Activated naive CD4-positive, alpha-beta T cell treated with anti-CD3 and anti-CD28 coated beads, Interleukin-2, amount 50 U/mL, for 24 hours (primary cell): ENCODE data around the gene EIF4G3.
"Not testable (repeated sequence)": the region's sequence is repeated elsewhere in the genome, so short reads cannot be mapped to it uniquely, and the experiment has no call there.

Source experiments
- H3K27ac Mint-ChIP-seq: one replicate; pipeline ENCODE4 v1.8.0; 2021; ENCODE audit warnings: mild to moderate bottlenecking, mixed read lengths
- H3K27me3 Mint-ChIP-seq: one replicate; pipeline ENCODE4 v1.8.0; 2021; ENCODE audit warnings: mixed read lengths
- H3K36me3 Mint-ChIP-seq: one replicate; pipeline ENCODE4 v1.8.0; 2021; ENCODE audit warnings: mixed read lengths
- H3K4me1 Mint-ChIP-seq: one replicate; pipeline ENCODE4 v1.8.0; 2021; ENCODE audit warnings: mixed read lengths
- H3K4me3 Mint-ChIP-seq: one replicate; pipeline ENCODE4 v1.8.0; 2021; ENCODE audit warnings: mild to moderate bottlenecking, mixed read lengths
- H3K9me3 Mint-ChIP-seq: one replicate; pipeline ENCODE4 v1.8.0; 2021; ENCODE audit warnings: mixed read lengths

Gene EIF4G3, protein sequence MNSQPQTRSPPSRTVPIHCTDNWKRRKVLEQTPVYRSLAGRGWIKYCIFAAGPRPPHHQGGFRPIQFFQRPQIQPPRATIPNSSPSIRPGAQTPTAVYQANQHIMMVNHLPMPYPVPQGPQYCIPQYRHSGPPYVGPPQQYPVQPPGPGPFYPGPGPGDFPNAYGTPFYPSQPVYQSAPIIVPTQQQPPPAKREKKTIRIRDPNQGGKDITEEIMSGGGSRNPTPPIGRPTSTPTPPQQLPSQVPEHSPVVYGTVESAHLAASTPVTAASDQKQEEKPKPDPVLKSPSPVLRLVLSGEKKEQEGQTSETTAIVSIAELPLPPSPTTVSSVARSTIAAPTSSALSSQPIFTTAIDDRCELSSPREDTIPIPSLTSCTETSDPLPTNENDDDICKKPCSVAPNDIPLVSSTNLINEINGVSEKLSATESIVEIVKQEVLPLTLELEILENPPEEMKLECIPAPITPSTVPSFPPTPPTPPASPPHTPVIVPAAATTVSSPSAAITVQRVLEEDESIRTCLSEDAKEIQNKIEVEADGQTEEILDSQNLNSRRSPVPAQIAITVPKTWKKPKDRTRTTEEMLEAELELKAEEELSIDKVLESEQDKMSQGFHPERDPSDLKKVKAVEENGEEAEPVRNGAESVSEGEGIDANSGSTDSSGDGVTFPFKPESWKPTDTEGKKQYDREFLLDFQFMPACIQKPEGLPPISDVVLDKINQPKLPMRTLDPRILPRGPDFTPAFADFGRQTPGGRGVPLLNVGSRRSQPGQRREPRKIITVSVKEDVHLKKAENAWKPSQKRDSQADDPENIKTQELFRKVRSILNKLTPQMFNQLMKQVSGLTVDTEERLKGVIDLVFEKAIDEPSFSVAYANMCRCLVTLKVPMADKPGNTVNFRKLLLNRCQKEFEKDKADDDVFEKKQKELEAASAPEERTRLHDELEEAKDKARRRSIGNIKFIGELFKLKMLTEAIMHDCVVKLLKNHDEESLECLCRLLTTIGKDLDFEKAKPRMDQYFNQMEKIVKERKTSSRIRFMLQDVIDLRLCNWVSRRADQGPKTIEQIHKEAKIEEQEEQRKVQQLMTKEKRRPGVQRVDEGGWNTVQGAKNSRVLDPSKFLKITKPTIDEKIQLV (N-terminal part only)

DNA sequence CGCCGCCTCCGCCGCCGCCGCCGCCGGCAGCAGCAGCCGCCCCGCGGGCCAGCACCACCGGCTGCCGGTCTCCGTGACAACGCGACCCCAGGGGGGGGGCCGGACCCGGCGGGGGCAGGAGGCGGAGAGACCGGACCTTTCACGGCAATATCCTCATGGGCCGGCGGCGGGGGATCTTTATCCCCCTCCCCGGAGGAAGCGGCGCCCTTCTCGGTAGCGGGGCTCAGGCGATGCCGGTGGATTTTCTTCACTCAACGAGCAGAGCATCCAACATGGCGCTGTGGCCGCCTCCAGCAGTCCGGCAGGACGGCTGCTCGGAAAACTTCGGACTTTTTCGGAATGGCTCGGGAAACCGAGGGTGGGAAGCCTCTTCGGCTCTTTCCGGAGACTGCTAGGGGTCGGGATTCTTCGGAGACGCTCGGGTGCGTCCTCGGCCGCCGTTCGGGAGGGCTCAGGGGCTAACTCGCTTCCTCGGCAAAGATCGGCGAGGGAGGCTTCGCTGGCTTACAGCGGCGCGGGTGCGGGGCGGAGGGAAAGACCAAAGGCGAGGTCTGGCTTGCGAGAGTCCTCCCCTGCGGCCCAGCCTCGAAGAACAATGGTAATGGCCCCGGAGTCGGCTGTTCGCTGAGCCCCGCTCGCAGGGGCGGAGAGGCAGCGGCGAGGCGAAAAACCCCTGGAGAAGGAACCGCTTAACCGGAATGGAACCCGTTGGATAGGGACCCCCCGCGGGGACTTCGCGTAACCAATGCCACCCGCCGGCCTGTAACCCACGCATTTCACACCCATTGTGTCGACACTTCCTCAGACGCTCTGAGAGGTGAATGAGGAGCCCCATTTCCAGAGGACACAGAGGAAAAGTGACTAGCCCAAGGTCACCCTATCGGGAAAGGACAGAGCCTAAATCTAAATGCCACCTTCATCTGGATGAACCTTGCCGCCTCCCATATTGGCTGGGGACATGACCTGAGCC is at the start of gene EIF4G3:
EIF4G3 (minus strand) TSS at position 312 of the 970 bp plus-strand sequence. CDS start 174,155 bp downstream, outside the sequence.
- Mint-ChIP-seq H3K27me3 (no peaks in the 10 kb centered on the region), H3K27ac (peak within 1 kb of the TSS; percentile 95), H3K4me1 (peaks cover 25% of the 10 kb centered on the region), H3K4me3 (peak within 1 kb of the TSS; percentile 91), H3K9me3 (no peaks in the 10 kb centered on the region), H3K36me3 (no peaks in the 10 kb centered on the region)

DNA sequence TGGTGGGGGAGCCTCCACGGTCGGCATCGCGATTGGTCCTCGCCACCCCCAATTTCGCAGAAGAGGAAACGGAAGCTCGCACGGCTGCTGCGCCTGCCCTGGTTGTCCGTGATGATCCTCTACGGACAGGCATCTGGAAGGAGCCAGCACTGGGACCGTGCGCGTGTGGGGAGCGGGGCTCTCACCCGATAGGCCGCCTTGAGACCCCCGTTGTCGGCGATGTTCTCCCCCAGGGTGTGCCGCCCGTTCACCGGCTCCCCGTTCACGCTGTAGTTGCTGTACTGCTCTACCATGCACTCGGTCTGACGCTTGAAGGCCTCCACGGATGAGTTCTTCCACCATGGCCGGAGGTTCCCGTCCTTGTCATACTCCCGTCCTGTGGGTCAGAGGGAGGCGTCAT is 48.4 kb upstream of the EIF4G3 start:
- peak overlapping the region; percentile 41 for H3K27ac Mint-ChIP-seq
- peaks cover 6% of the 10 kb centered on the region for H3K36me3 Mint-ChIP-seq

DNA sequence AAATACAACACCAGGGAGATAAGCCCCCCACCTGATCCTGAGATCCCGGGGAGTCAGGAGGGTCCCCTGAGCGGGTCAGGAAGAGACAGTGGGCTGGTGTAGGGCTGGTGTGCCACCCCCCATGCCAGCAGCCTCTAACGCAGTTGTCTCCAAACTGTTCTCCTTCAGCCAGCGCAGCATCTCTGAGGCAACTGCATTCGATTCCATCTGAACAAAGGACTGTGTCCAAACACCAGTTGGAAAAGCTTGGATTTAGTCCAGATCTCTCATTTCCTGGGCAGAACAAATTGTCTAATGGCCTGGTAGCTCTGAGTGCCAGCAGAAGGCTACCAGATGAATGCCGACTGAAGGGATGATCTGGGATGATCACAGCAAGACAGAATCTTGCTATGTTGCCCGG is 44.1 kb upstream of the EIF4G3 start:
- H3K36me3 Mint-ChIP-seq, result peaks cover 6% of the 10 kb centered on the region

More for the DNA sequence above, 48.4 kb upstream of the EIF4G3 start:
- no peak overlapping the region for H3K4me3 Mint-ChIP-seq
- no peaks in the 10 kb centered on the region for H3K27me3 Mint-ChIP-seq
- no peaks in the 10 kb centered on the region for H3K9me3 Mint-ChIP-seq
- no peaks in the 10 kb centered on the region for H3K4me1 Mint-ChIP-seq

DNA sequence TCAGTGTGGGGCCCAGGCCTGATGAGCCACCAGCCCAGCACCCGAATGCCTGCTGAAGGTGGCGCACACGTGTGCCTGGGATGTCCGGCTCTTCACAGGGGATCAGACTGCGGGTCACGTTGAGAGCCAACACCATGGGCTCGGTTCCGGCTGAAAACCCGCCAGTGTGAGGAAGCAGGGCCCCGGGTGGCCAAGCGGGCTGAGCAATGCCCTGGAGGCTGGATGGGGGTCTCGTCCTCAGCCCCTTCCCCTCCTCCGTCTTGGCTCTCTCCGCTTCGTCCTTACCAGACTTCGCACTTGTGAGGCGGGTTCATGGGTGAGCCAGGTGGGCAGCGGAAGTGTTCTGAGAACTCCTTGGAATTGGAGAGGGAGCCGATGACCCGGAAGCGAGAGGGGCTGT is 43.0 kb upstream of the EIF4G3 start:
- Mint-ChIP-seq H3K4me1 (peaks cover 5% of the 10 kb centered on the region), H3K9me3 (no peaks in the 10 kb centered on the region), H3K4me3 (no peak overlapping the region), H3K27ac (no peak overlapping the region), H3K36me3 (peaks cover 6% of the 10 kb centered on the region), H3K27me3 (no peaks in the 10 kb centered on the region)

More for the DNA sequence above, 44.1 kb upstream of the EIF4G3 start:
- Mint-ChIP-seq H3K4me3 (no peak overlapping the region), H3K27ac (no peak overlapping the region), H3K4me1 (peaks cover 5% of the 10 kb centered on the region), H3K9me3 (no peaks in the 10 kb centered on the region), H3K27me3 (no peaks in the 10 kb centered on the region)

DNA sequence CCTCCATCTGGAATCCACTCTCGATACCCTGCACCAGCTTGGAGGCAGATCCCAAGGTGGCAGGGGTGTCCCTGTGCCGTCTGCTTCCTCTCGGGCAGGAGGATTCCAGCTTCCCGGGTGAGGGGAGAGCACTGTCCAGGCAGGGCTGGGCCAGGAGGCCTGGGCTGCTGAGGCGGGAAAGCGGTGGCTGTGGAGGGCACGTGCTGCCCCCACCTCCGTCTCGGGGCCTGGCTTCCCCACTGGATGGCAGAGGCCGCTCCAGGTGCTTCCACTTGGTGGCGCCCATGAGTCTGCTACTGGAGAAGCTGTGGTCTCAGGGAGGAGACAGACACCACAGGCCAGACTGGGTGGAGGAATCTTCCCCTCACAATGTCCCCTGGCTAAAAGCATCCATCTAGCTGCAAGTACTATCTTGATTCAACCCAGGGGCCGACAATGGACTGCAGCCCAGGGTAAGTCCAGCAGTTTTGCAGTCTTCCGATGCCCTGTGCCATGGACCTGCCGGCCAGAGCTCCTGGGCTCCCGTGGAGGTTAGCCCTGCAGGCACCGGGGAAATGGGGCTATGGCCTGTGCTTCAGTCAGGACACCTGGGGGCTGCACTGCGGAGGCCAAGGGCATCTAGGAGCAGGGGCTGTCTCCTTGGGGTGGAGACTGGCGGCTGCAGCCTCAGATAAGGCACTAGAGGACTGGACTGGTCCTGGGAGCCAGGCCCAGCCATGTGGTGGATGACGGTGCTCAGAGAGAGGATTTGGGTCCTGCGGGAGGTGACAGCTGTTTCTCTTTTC is 41.3 kb upstream of the EIF4G3 start:
- H3K36me3 Mint-ChIP-seq, result no peaks in the 10 kb centered on the region
- no peaks in the 10 kb centered on the region for H3K27me3 Mint-ChIP-seq
- H3K27ac Mint-ChIP-seq, result no peak overlapping the region
- H3K9me3 Mint-ChIP-seq, result no peaks in the 10 kb centered on the region
- H3K4me3 Mint-ChIP-seq, result no peak overlapping the region
- H3K4me1 Mint-ChIP-seq, result peaks cover 5% of the 10 kb centered on the region

DNA sequence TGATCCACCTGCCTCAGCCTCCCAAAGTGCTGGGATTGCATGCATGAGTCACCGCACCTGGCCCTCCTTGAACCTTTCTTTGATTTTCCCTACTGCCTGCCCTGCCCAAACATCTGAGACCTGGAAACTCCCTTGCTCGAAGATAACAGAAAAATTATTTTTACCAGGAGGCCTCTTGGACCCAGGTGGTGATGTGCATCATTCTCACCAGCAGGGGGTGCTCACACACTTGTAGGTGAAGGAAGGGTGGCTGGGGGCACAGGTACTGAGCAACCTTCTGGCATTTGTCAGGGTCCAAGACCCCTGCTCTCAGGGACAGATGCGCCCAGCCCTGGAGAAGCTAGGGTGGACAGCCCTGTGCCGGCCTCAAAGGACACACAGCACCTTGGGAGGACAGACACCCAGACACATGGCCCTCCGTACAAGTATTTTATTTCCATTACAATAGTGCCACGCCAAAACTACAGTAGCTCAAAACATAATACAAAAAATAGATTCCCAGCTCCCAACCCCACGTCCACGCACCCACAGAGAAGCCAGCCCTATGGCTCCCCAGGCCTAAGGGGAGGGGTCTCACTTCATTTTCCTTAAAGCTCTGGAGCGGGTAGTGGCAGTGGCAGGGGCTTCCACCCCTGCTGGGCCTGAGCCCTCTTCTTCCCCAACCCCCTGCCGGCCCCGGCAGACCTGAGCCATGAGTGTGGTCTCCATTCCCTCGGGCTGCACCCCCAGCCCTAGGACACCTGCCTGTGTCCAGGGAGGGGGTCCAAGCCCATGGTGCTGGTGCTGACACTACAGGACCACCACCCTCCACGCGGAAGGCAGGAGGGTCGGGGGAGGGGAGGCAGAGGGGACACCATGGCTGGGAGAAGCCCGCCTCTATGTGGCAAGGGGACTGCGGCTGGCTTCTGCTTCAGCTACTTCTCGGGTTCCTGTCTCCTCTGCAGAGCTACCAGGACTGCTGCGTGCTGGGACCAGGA is 40.4 kb upstream of the EIF4G3 start:
- H3K27ac Mint-ChIP-seq, result peak overlapping the region; percentile 68
- no peaks in the 10 kb centered on the region for H3K36me3 Mint-ChIP-seq
- H3K4me1 Mint-ChIP-seq, result peaks cover 5% of the 10 kb centered on the region
- no peaks in the 10 kb centered on the region for H3K27me3 Mint-ChIP-seq
- no peaks in the 10 kb centered on the region for H3K9me3 Mint-ChIP-seq
- H3K4me3 Mint-ChIP-seq, result no peak overlapping the region

DNA sequence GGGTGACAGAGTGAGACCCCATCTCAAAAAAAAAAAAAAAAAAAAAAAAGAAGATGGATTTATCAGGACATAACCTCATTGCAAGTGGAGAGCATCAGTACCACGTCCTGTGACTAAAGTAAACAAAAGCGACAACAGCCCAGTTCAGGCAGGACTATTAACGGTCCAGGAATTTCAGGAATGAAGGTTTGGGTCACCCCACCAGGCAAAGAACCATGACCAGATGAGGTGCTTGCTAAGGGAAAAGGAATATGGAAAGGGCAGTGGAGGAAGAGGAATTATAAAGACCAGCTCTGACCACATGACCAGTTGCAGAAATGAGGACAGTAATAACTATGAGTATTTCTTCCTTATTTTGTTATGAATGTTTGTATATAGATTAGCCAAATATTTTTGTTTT is 35.4 kb upstream of the EIF4G3 start:
- Mint-ChIP-seq H3K36me3 (no peaks in the 10 kb centered on the region), H3K4me3 (no peak overlapping the region), H3K4me1 (peaks cover 5% of the 10 kb centered on the region), H3K9me3 (no peaks in the 10 kb centered on the region), H3K27me3 (no peaks in the 10 kb centered on the region), H3K27ac (no peak overlapping the region)

DNA sequence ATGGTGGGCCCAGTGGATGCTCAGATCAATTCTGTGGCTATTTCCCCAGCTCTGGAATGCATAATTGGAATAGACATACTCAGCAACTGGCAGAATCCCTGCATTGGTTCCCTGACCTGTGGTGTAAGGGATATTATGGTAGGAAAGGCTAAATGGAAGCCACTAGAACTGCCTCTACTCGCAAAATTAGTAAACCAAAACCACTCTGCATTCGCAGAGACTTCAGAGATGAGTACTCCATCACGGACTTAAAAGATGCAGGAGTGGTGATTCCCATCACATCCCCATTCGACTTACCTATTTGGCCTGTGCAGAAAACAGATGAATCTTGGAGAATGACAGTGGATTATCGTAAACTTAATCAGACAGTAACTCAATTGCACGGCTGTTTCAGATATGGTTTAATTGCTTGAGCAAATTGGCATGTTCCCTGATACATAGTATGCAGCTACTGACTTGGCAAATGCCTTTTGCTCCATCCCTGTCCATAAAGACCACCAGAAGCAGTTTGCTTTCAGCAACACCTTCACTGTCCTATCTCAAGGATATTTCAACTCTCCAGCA is 31.5 kb upstream of the EIF4G3 start:
- not testable (repeated sequence) for H3K4me3 Mint-ChIP-seq, H3K27me3 Mint-ChIP-seq, H3K4me1 Mint-ChIP-seq, H3K36me3 Mint-ChIP-seq, H3K9me3 Mint-ChIP-seq, H3K27ac Mint-ChIP-seq

DNA sequence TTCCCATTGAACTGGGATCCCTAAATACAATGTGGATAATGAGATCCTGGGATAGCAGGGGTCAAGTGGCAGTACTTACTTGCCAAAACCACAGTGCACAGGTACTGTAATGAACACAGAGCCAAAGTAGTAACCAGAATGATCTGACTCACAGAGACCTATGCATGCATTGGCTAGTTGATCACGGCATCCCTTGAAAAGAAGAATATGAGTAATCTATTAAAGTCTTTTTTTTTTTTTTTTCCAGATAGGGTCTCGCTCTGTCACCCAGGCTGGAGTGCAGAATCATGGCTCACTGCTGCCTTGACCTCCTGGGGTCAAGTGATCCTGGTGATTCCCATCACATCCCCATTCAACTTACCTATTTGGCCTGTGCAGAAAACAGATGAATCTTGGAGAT is 29.4 kb upstream of the EIF4G3 start:
- Mint-ChIP-seq H3K27ac (no peak overlapping the region), H3K36me3 (no peaks in the 10 kb centered on the region), H3K27me3 (no peaks in the 10 kb centered on the region), H3K9me3 (no peaks in the 10 kb centered on the region), H3K4me3 (no peak overlapping the region), H3K4me1 (no peaks in the 10 kb centered on the region)

DNA sequence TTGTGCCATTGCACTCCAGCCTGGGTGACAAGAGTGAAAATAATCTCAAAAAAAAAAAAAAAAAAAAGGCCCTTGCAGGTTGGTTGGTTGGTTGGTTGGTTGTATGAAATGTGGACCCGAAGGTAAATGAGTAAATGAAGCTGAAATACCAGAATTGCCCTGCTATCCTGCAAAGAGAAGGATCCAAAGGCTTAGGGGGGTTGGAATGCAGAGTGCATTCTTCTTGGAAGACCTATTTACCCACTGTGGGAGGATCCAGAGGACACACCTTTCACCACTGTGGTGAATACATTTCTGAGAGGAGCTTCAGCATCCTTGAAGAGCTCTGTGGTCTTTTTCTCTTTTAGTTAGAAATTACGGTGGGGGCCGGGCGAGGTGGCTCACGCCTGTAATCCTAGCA is 28.7 kb upstream of the EIF4G3 start:
- no peaks in the 10 kb centered on the region for H3K4me1 Mint-ChIP-seq
- H3K9me3 Mint-ChIP-seq, result no peaks in the 10 kb centered on the region
- no peaks in the 10 kb centered on the region for H3K27me3 Mint-ChIP-seq

DNA sequence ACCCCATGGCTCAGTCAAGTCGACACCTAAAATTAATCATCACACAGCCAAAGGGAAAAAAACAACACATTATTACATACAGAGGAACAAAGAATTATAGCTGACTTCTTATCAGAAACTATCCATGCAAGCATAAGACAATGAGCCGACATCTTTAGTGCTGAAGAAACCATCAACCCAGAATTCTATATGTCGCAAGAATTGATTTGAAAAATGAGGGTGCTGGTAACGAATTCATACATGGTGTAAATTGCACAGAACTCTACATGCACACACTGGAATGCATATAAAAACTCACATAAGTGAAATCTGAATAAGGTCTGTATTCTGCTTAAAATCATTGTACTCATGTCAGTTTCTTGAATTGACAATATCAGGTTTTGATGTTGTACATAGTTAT is 25.0 kb upstream of the EIF4G3 start:
- H3K36me3 Mint-ChIP-seq, result no peaks in the 10 kb centered on the region
- no peaks in the 10 kb centered on the region for H3K4me1 Mint-ChIP-seq

More for the DNA sequence above, 28.7 kb upstream of the EIF4G3 start:
- Mint-ChIP-seq H3K4me3 (no peak overlapping the region), H3K27ac (no peak overlapping the region), H3K36me3 (no peaks in the 10 kb centered on the region)

DNA sequence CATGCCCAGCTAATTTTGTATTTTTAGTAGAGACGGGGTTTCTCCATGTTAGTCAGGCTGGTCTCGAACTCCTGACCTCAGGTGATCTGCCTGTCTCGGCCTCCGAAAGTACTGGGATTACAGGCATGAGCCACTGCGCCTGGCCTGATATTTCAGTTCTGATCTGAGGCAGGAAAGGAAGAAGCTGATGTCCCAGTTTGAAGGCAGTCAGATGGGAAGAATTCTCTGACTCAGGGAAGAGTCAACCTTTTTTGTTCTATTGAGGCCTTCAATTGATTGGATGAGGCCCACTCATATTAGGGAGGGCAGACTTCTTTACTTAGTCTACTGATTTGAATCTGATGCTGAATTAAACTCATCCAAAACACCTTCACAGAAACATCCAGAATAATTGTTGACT is 24.5 kb upstream of the EIF4G3 start:
- not testable (repeated sequence) for H3K36me3 Mint-ChIP-seq, H3K27me3 Mint-ChIP-seq

More for the DNA sequence above, 25.0 kb upstream of the EIF4G3 start:
- Mint-ChIP-seq H3K9me3 (no peaks in the 10 kb centered on the region), H3K27ac (no peak overlapping the region), H3K27me3 (peaks cover 2% of the 10 kb centered on the region), H3K4me3 (no peak overlapping the region)

DNA sequence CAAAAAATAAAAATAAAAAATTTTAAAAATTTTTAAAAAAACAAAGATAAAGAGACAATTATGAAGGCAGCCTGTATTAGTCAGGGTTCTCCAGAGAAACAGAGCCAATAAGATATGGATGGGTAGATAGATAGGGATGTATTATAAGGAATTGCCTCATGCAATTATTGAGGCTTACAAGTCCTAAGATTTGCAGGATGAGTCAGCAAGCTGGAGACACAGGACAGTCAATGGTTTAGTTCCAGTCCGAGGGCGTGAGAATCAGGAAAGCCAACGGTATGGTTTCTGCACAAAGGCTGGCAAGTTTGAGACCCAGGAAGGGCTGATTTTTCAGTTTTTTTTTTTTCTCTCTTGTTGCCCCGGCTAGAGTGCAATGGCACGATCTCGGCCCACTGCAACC is 24.1 kb upstream of the EIF4G3 start:
- Mint-ChIP-seq H3K36me3 (no peaks in the 10 kb centered on the region), H3K27me3 (peaks cover 2% of the 10 kb centered on the region), H3K4me3 (no peak overlapping the region), H3K27ac (no peak overlapping the region), H3K4me1 (no peaks in the 10 kb centered on the region), H3K9me3 (no peaks in the 10 kb centered on the region)

More for the DNA sequence above, 24.5 kb upstream of the EIF4G3 start:
- H3K9me3 Mint-ChIP-seq, H3K27ac Mint-ChIP-seq, H3K4me3 Mint-ChIP-seq, H3K4me1 Mint-ChIP-seq: not testable (repeated sequence)
